KOPT-K1 (cell line): ENCODE results near the gene CIDEC.
"Not testable (repeated sequence)": the region's sequence is repeated elsewhere in the genome, so short reads cannot be mapped to it uniquely, and the experiment has no call there.

Experiments used
- H3K27ac ChIP-seq: fragments of 200-600 bp; sonication (generic); 2 replicates; pipeline ENCODE4 v1.5.1; 2016; ENCODE audit warnings: antibody characterized with exemption, mild to moderate bottlenecking, low read depth, low read length; ENCODE audit not compliant: poor library complexity, severe bottlenecking
- H3K36me3 ChIP-seq: fragments of 200-600 bp; sonication (generic); 2 replicates; pipeline ENCODE4 v1.5.1; 2017; ENCODE audit warnings: antibody characterized with exemption, mild to moderate bottlenecking, low read length, moderate library complexity; ENCODE audit not compliant: insufficient read depth
- H3K9me3 ChIP-seq: fragments of 200-600 bp; sonication (generic); 2 replicates; pipeline ENCODE4 v1.5.1; 2017; ENCODE audit warnings: antibody characterized with exemption, low read length, mild to moderate bottlenecking; ENCODE audit not compliant: insufficient read depth, poor library complexity, severe bottlenecking

CIDEC gene

GRCh38 chr3:9870978-9871377, 9.1 kb downstream of the CIDEC start:
- H3K9me3 ChIP-seq, result no peaks in the 10 kb centered on the region
- no peaks in the 10 kb centered on the region for H3K36me3 ChIP-seq
- no peak overlapping the region for H3K27ac ChIP-seq

- no peaks in the 10 kb centered on the region for H3K9me3 ChIP-seq
- no peaks in the 10 kb centered on the region for H3K36me3 ChIP-seq
- no peak overlapping the region for H3K27ac ChIP-seq
These were observed 10.1 kb downstream of the CIDEC start for GRCh38 chr3:9869955-9870354.

- H3K9me3 ChIP-seq, result no peaks in the 10 kb centered on the region
- H3K27ac ChIP-seq, result no peak overlapping the region
- H3K36me3 ChIP-seq, result no peaks in the 10 kb centered on the region
These were observed 12.9 kb downstream of the CIDEC start for GRCh38 chr3:9867106-9867505.

DNA sequence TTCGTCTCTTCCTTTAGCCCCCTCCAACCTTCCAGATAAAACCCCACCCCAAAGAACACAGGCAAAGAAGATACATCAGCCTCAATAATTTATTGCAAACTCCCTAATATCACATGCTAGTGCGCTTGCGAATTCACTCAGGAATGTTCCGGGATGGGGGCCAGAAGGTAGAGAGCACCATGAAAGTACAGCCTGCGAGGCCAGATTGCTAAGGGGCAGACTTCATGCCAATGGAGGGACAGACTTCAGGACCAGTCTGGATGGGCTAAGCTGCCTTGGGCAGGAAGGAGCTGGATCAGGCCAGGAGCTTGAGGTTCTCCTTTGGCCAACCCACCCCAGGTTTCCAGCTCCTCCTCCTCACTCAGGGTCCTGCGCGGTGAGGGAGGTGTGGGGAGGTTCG, 13.4 kb downstream of the CIDEC start:
- Histone ChIP-seq H3K27ac (no peak overlapping the region), H3K36me3 (no peaks in the 10 kb centered on the region), H3K9me3 (no peaks in the 10 kb centered on the region)

GRCh38 chr3:9865125-9865637, 14.9 kb downstream of the CIDEC start:
- not testable (repeated sequence) for H3K27ac ChIP-seq, H3K9me3 ChIP-seq, H3K36me3 ChIP-seq

DNA sequence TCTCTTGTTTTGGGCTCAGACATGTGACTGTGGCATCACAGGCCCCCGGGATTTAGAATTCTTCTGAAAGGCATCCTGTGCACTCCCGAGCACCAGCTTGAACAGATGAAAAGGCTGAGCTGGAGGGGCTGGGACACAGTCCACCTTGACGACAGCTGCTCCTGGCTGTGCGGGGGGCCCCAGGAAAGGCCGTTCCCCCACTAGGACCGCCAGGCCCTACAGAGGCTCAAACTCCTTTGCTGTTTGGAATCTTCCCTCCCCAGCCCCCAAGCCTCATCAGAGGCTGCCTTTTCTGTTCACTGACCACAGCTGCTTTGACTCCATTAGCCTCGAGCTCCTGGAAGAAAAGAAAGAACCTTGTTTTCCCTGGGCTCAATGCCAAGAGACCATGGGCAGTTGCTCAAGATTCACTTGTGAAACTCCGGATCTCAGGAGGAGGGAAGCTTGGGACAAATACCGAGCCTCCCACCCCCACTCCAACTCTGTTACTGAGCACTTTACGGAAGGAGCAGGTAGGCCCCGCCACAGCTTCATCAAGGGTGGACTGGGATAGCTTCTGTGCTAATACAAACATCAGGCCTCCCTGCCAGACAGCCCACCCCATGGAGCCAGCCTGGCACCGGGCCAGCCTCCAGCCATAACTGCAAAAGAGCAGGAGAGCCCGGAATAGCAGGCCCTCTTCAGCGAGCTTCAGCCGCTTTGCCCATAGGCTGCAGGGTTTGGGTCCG, 15.7 kb downstream of the CIDEC start:
- H3K9me3 ChIP-seq, result no peaks in the 10 kb centered on the region
- H3K27ac ChIP-seq, result no peak overlapping the region
- H3K36me3 ChIP-seq, result no peaks in the 10 kb centered on the region

GRCh38 chr3:9863058-9863772, 16.8 kb downstream of the CIDEC start:
- no peaks in the 10 kb centered on the region for H3K36me3 ChIP-seq
- no peaks in the 10 kb centered on the region for H3K9me3 ChIP-seq
- H3K27ac ChIP-seq, result no peak overlapping the region

GRCh38 chr3:9862391-9863057, 17.5 kb downstream of the CIDEC start:
- H3K27ac ChIP-seq, result no peak overlapping the region
- no peaks in the 10 kb centered on the region for H3K9me3 ChIP-seq
- H3K36me3 ChIP-seq, result no peaks in the 10 kb centered on the region

DNA sequence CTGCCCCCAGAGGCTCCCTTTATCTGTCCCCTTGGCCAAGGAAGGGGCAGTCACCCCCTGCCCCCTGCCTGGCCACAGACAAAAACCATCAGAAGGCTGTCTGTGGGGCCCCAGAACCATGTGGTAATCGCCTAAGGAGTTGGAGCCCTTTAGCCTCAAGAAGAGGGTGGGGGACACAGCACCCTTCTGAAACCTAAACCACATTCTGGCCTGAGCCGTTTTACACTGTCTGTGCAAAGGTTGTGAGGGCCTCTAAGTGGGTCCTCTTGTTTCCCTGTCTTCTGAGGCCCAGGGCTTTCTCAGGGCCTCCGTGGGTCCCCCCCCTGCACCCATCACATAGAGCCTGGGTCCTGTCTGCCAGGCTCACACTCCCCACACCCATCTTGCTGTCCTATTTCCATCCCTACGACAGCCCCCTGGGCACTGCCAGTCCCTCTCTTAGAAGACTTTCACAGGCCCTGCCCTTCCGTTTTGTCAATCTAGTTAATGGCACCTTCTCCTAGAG, 18.4 kb downstream of the CIDEC start:
- no peaks in the 10 kb centered on the region for H3K9me3 ChIP-seq
- no peaks in the 10 kb centered on the region for H3K36me3 ChIP-seq
- no peak overlapping the region for H3K27ac ChIP-seq

GRCh38 chr3:9861201-9861600, 18.9 kb downstream of the CIDEC start:
- Histone ChIP-seq H3K27ac (no peak overlapping the region), H3K36me3 (no peaks in the 10 kb centered on the region), H3K9me3 (no peaks in the 10 kb centered on the region)

DNA sequence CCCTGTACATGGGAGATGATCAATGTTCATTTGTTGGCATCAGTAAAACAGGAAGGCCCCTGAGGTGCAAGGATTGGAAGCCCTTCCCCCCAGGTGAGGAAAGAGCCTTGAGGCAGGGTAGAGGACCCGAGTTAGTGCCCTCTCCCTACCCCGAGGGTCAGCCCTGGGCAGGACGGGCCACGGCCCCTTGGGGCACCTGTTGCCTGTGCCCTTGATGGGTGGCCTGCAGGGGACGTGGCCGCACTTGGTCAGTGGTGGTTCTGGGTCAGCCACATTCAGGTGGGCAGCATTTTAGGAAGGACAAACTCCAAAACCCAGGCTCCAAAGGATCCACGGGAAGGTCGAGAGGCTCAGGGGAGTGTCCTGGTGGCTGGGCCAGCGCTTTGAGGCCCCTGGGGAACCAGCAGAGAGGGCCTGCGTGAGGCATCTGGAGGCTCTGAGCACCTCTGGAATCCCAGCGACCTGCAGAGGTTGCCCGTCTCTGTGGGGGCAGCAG, 20.5 kb downstream of the CIDEC start:
- H3K27ac ChIP-seq, result no peak overlapping the region
- no peaks in the 10 kb centered on the region for H3K9me3 ChIP-seq
- H3K36me3 ChIP-seq, result no peaks in the 10 kb centered on the region

- no peaks in the 10 kb centered on the region for H3K9me3 ChIP-seq
- H3K27ac ChIP-seq, result no peak overlapping the region
These were observed 24.5 kb downstream of the CIDEC start for GRCh38 chr3:9855594-9855993.

DNA sequence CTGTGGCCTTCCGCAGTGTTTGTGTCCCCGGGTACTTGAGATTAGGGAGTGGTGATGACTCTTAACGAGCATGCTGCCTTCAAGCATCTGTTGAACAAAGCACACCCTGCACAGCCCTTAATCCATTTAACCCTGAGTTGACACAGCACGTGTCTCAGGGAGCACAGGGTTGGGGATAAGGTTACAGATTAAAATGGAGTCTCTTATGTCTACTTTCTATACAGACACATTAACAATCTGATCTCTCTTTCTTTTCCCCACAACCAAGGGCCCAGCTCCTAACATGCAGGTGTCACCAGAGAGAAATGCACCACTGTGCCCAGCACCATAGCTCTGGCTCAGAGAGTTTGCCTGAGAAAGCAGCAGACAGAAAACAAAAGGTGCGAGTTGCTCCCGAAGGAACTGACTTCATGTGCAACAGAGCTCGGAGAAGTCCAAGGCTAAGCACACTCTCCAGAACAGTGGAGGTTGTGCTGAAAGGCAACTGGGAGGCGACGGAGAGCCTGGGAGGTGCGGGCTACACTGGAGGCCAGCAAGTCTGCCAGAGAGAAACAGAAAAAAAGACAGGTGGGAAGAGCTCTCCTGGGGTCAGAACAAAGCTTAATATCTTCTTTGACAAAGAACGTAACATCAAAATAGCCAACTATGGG, 25.6 kb downstream of the CIDEC start:
- H3K9me3 ChIP-seq, H3K27ac ChIP-seq, H3K36me3 ChIP-seq: not testable (repeated sequence)

More at GRCh38 chr3:9855594-9855993, 24.5 kb downstream of the CIDEC start:
- H3K36me3 ChIP-seq, result no peaks in the 10 kb centered on the region

- no peaks in the 10 kb centered on the region for H3K9me3 ChIP-seq
- H3K36me3 ChIP-seq, result no peaks in the 10 kb centered on the region
- no peak overlapping the region for H3K27ac ChIP-seq
These were observed 27.5 kb downstream of the CIDEC start for GRCh38 chr3:9852528-9852927.

- not testable (repeated sequence) for H3K9me3 ChIP-seq, H3K36me3 ChIP-seq, H3K27ac ChIP-seq
These were observed 28.1 kb downstream of the CIDEC start for GRCh38 chr3:9851926-9852325.
